ENCODE data around the gene PDE11A.

- TF ChIP-seq, protein P1, sequence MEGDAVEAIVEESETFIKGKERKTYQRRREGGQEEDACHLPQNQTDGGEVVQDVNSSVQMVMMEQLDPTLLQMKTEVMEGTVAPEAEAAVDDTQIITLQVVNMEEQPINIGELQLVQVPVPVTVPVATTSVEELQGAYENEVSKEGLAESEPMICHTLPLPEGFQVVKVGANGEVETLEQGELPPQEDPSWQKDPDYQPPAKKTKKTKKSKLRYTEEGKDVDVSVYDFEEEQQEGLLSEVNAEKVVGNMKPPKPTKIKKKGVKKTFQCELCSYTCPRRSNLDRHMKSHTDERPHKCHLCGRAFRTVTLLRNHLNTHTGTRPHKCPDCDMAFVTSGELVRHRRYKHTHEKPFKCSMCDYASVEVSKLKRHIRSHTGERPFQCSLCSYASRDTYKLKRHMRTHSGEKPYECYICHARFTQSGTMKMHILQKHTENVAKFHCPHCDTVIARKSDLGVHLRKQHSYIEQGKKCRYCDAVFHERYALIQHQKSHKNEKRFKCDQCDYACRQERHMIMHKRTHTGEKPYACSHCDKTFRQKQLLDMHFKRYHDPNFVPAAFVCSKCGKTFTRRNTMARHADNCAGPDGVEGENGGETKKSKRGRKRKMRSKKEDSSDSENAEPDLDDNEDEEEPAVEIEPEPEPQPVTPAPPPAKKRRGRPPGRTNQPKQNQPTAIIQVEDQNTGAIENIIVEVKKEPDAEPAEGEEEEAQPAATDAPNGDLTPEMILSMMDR (IDR thresholded peaks at IDR 0.05), result no peak
- no peak for TF ChIP-seq POLR2A (IDR thresholded peaks at IDR 0.05)
Observed at GRCh38 chr2:177705511-177706173, 366.9 kb downstream of the PDE11A start.

Measured in esophagus squamous epithelium (tissue), 4 donors.